GM18907 (cell line): ENCODE results near the gene DDA1.
A peak's percentile ranks its signal among the peaks of the same experiment; 100 is the strongest.
"Not testable (repeated sequence)": the region's sequence is repeated elsewhere in the genome, so short reads cannot be mapped to it uniquely, and the experiment has no call there.

Experiments
- ATAC-seq: cut with Tn5 transposase; IDR thresholded peaks from one replicate; pipeline ENCODE4 v1.9.1; 2021; ENCODE audit warnings: mild to moderate bottlenecking, moderate library complexity; ENCODE audit not compliant: unreplicated experiment

The DDA1 gene

GRCh38 chr19:17341386-17341785 lies 32.0 kb downstream of the DDA1 start:
- ATAC-seq = no peak

- no peak for ATAC-seq
These were observed 32.5 kb downstream of the DDA1 start for GRCh38 chr19:17341845-17342244.

DNA sequence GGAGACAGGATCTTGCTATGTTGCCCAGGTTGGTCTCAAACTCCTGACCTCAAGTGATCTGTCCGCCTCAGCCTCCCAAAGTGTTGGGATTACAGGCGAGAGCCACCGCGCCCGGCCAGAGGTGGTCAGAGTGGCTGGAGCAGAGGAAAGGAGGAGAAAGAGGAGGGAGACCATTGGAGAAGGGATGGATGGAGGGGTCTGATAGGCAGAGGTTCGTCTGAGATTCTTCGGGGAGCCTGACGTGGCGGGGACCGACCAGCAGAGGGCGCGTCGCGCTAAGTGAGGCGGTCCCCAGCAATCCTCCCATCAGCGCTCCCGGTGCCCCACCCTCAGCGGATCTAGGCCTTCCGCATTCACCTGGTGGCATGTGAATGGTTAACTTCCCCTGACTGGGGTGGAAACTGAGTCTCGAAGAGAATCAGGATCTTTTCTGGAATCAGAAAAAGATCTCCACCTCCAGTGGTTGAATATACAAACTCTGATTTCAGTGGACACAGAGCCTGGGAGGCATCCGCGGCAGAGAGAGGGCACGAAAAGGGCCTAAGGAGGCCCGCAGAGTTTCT lies 36.8 kb downstream of the DDA1 start:
- no peak for ATAC-seq

DNA sequence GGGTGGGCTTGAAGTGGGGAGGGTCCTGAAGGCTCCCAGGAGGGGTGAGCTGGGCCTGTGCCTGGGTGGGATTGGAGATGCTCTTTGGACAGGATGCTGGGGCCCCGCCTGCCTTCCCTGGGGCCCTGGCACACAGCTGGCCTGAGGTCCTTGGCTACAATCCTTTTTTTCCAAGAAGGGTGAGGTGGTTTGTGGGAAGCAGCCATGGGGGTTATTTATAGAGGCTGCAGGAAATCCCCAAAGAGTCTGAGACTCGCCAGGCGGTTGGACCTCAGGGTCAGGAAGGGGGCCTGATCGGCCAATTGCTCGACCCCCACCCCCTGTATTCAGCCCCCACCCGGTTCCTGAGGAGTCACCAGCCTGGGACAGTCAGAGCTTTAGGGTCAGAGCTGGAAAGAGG lies 38.0 kb downstream of the DDA1 start:
- ATAC-seq = no peak

- no peak for ATAC-seq
These were observed 38.5 kb downstream of the DDA1 start for GRCh38 chr19:17347877-17348276.

- ATAC-seq = no peak
These were observed 39.3 kb downstream of the DDA1 start for GRCh38 chr19:17348700-17349099.

DNA sequence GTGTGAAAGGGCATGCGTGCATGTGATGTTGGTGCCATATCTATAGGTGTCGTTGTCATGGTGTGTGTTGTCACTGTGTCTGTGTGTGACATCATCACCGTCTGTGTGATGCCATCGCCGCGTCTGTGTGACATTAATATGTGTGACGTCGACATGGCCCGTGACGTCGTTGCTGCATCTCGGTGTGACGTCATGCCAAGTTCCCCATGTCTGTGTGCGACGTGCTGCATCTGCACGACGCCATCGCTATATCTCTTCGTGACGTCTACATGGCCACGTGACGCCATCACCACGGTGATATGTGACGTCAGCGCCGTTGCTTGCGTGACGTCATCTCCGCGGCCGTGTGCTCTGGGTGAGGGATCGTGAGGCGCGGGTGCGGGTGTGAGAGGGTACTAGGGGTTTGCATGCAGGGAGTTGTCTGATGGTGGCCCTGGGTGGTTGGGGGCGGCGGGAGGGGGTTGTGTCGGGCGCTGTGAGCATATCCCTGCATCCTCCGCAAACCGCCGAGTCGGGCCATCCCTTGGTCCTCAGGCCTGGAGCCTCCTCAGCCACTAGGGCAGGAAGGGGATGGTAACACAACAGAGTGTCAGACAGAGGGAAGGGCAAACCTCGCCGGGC lies 42.6 kb downstream of the DDA1 start:
- ATAC-seq = no peak

DNA sequence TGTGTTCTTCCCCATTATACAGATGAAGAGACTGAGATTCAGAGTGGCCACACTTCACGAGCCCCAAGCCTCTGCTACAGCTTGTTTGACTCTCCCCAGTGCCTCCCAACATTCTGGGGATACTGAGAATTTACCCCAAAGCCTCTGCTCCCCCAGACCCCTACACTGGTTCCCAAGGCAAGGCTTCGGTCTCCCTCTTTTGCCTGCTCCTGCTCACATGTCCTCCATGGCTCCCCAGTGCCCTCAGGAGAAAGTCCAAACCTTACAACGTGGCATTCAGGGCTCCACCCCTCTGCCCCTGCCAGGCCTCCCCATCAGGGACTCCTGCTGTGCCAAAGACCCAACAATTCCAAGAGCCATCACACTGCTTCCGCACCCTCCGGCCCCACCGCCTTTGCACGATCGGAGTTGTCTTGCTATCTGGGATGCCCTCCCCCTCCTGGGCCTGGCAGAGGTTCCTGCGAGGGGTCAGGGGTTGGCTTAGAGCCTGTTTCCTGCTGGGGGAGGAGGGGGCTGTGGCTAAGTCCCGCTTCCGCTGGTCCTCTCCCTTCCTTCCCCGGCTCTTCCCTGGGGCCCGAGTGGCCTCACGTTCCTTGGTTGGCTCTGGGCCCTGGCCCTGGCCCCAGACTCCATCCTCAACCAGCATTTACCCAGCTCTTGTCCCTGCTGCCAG lies 43.4 kb downstream of the DDA1 start:
- no peak for ATAC-seq

- no peak for ATAC-seq
These were observed 44.0 kb downstream of the DDA1 start for GRCh38 chr19:17353386-17353785.

GRCh38 chr19:17357078-17357666 lies 47.8 kb downstream of the DDA1 start:
- ATAC-seq = no peak

- ATAC-seq = no peak
These were observed 48.4 kb downstream of the DDA1 start for GRCh38 chr19:17357724-17358123.

- ATAC-seq = no peak
These were observed 49.0 kb downstream of the DDA1 start for GRCh38 chr19:17358395-17358794.

DNA sequence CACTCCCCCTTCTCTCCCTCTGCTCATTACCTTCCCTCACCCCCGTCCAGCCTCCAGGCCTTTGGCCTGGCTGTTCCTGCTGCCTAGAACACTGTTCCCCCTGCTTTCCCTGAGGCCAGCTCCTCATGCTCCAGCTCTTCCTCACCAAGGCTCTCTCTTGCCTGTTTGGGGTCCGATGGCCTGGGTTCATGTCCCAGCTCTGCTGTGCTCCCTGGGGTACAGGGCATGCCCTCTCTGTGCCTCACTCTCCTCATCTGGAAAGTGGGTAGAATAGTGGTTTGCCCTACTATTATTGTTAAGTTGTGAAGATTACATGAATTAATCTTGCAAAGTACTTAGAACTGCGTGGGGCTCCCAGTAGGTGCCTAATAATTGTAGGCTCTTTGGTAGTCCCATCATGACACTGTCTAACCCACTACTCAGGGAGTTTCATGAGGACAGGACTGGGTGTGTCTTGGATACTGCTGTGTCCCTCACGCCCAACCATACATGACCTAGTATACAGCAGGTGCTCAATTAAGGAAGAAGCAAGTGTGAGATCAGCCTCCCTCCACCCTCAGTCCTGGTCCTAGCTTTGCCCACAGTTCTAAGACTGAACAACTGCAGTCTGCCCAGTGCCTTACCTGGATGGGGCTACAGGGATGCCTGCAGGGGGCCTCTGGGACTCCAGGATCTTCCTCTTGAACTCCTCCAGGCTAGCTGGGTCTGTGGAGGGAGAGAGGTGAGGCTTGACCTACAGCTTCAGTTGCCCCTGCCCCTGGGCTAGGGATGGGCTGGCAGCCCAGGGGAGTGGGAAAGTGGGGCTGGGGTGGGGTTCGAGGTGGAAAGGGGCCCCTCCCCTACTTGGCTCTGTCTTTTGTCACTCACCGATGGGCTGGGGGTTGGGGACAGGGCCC lies 50.8 kb downstream of the DDA1 start:
- no peak for ATAC-seq

DNA sequence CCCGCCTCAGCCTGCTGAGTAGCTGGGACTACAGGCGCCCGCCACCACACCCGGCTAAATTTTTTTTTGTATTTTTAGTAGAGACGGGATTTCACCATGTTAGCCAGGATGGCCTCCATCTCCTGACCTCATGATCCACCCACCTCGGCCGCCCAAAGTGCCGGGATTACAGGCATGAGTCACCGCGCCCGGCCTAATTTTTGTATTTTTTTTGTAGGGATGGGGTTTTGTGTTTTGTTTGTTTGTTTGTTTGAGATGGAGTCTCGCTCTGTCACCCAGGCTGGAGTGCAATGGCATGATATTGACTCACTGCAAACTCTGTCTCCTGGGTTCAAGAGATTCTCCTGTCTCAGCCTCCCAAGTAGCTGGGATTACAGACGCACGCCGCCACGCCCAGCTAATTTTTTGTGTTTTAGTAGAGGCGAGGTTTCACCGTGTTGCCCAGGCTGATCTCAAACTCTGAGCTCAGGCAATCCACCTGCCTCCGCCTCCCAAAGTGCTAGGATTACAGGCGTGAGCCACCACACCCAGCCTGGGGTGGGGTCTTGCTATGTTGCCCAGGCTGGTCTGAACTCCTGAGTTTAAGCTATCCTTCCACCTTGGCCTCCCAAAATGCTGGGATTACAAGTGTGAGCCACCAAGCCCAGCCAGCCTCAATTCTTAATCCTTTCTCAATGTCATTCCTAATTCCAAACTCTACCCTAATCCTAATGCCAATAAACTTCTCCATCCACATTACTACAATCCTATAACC lies 54.7 kb downstream of the DDA1 start:
- not testable (repeated sequence) for ATAC-seq

GRCh38 chr19:17365361-17365760 lies 56.0 kb downstream of the DDA1 start:
- ATAC-seq = no peak

- ATAC-seq = peak; percentile 84
These were observed 60.7 kb downstream of the DDA1 start for GRCh38 chr19:17370026-17370587.
